Measurements from ENCODE around the gene CCDC169. TPM values are rescaled to one million over a fixed set of nuclear protein-coding genes. Genes with fewer than 3 reads are reported as not detected.

Gene CCDC169
- total and polyA plus RNA-seq, 2 of the 13 experiments (the other 11 are each of a cell fraction or from before 2014, with no cell fraction given): 0.25 to 0.33 TPM

DNA sequence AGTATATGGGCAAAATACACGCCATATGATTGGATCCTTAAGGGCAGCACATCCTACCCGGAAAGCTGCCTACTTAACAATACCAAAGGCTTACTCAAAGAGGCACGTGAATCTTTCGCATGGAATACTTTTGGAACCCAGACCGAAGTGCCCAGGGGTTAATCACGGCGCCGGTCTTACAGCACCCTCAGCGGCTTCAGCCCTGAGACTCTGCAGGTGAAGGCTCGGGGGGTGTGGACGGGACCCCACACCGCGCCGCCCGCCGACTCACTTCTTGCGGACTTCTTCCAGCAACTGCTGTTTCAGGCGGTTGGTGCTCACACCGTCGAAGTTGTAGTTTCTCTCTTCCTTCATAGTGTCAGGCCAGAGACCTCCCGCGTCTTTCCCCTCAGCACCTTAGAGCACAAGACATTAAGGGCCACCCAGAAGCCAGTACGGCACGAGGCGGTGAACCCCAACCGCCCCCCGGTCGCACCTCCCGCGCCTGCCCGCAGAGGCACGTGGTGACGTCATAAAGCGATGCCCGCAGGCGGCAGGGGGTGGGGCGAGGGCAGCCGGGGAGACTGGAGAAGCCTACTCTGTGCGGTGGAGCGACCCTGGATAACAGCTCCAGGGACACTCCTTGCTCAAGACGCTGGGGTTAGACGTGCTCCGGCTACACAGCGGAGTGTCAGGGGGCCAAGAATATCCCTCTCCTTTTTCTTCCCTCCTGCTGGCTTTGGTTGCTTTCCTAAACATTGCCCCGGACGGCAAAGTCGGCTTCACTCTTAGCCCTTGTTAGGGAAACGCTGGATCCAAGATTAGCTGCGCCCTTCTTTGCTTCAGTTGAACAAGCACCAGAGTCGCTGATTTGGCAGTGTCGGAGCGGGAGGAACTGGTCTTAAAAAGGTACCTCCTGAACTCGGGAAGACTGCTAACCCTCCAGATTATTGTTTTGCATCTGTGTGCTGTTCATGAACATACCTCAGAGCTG lies at the start of gene CCDC169 (continued):
- TF ChIP-seq, protein P1, sequence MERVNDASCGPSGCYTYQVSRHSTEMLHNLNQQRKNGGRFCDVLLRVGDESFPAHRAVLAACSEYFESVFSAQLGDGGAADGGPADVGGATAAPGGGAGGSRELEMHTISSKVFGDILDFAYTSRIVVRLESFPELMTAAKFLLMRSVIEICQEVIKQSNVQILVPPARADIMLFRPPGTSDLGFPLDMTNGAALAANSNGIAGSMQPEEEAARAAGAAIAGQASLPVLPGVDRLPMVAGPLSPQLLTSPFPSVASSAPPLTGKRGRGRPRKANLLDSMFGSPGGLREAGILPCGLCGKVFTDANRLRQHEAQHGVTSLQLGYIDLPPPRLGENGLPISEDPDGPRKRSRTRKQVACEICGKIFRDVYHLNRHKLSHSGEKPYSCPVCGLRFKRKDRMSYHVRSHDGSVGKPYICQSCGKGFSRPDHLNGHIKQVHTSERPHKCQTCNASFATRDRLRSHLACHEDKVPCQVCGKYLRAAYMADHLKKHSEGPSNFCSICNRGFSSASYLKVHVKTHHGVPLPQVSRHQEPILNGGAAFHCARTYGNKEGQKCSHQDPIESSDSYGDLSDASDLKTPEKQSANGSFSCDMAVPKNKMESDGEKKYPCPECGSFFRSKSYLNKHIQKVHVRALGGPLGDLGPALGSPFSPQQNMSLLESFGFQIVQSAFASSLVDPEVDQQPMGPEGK (CRISPR knock-in tag; IDR thresholded peaks at IDR 0.05): peak; percentile 42; the same call in 1 of the 2 replicates
- TF ChIP-seq ZNF772 (CRISPR knock-in tag; IDR thresholded peaks at IDR 0.05): no peak
- TF ChIP-seq ZNF816 (CRISPR knock-in tag; IDR thresholded peaks at IDR 0.05; ENCODE audit: borderline replicate concordance): no peak
- TF ChIP-seq, protein P2, sequence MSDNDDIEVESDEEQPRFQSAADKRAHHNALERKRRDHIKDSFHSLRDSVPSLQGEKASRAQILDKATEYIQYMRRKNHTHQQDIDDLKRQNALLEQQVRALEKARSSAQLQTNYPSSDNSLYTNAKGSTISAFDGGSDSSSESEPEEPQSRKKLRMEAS (IDR thresholded peaks at IDR 0.05): peak; percentile 62
- TF ChIP-seq HIVEP1 (CRISPR knock-in tag; IDR thresholded peaks at IDR 0.05): 0 out of 2 replicates have a peak, but pooled peaks have one; percentile 37
- 0 out of 2 replicates have a peak, but pooled peaks have one; percentile 38 for TF ChIP-seq ZNF891 (CRISPR knock-in tag; IDR thresholded peaks at IDR 0.05)
- TF ChIP-seq GATAD1 (CRISPR knock-in tag; IDR thresholded peaks at IDR 0.05): peak; percentile 53; the same call in 1 of the 2 replicates
- TF ChIP-seq ZBTB21 (CRISPR knock-in tag; IDR thresholded peaks at IDR 0.05): peak; percentile 67; the same call in 1 of the 2 replicates
- TF ChIP-seq CREM (IDR thresholded peaks at IDR 0.05): peak; percentile 36
- TF ChIP-seq CREM (CRISPR knock-in tag; IDR thresholded peaks at IDR 0.05): no peak
- no peak for TF ChIP-seq ZNF629 (CRISPR knock-in tag; conservative IDR thresholded peaks at IDR 0.05)
- TF ChIP-seq, protein P3, sequence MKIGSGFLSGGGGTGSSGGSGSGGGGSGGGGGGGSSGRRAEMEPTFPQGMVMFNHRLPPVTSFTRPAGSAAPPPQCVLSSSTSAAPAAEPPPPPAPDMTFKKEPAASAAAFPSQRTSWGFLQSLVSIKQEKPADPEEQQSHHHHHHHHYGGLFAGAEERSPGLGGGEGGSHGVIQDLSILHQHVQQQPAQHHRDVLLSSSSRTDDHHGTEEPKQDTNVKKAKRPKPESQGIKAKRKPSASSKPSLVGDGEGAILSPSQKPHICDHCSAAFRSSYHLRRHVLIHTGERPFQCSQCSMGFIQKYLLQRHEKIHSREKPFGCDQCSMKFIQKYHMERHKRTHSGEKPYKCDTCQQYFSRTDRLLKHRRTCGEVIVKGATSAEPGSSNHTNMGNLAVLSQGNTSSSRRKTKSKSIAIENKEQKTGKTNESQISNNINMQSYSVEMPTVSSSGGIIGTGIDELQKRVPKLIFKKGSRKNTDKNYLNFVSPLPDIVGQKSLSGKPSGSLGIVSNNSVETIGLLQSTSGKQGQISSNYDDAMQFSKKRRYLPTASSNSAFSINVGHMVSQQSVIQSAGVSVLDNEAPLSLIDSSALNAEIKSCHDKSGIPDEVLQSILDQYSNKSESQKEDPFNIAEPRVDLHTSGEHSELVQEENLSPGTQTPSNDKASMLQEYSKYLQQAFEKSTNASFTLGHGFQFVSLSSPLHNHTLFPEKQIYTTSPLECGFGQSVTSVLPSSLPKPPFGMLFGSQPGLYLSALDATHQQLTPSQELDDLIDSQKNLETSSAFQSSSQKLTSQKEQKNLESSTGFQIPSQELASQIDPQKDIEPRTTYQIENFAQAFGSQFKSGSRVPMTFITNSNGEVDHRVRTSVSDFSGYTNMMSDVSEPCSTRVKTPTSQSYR (CRISPR knock-in tag; IDR thresholded peaks at IDR 0.05; ENCODE audit: borderline replicate concordance): peak; percentile 51; the same call in 1 of the 2 replicates
- 0 out of 2 replicates have a peak, but pooled peaks have one; percentile 38 for TF ChIP-seq ZSCAN21 (CRISPR knock-in tag; IDR thresholded peaks at IDR 0.05; ENCODE audit: borderline replicate concordance)
- peak; percentile 65; the same call in 1 of the 2 replicates for TF ChIP-seq KDM2A (CRISPR knock-in tag; IDR thresholded peaks at IDR 0.05; ENCODE audit: borderline replicate concordance, low read depth)
- TF ChIP-seq PHF8 (CRISPR knock-in tag; IDR thresholded peaks at IDR 0.05): peak; percentile 35; the same call in 1 of the 2 replicates
- TF ChIP-seq MYC (CRISPR knock-in tag; IDR thresholded peaks at IDR 0.05; ENCODE audit: borderline replicate concordance): peak; percentile 27; the same call in 1 of the 2 replicates
- TF ChIP-seq, protein P4, sequence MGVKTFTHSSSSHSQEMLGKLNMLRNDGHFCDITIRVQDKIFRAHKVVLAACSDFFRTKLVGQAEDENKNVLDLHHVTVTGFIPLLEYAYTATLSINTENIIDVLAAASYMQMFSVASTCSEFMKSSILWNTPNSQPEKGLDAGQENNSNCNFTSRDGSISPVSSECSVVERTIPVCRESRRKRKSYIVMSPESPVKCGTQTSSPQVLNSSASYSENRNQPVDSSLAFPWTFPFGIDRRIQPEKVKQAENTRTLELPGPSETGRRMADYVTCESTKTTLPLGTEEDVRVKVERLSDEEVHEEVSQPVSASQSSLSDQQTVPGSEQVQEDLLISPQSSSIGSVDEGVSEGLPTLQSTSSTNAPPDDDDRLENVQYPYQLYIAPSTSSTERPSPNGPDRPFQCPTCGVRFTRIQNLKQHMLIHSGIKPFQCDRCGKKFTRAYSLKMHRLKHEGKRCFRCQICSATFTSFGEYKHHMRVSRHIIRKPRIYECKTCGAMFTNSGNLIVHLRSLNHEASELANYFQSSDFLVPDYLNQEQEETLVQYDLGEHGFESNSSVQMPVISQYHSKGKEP (CRISPR knock-in tag; IDR thresholded peaks at IDR 0.05): no peak
- TF ChIP-seq POLR2A (IDR thresholded peaks at IDR 0.05; ENCODE audit: insufficient read depth in 1 of 2, low read depth in 2 of 2, low read length in 2 of 2): 0 out of 4 replicates have a peak, but pooled peaks of 1 of the 2 experiments have one; percentile 30
- TF ChIP-seq, protein P5, sequence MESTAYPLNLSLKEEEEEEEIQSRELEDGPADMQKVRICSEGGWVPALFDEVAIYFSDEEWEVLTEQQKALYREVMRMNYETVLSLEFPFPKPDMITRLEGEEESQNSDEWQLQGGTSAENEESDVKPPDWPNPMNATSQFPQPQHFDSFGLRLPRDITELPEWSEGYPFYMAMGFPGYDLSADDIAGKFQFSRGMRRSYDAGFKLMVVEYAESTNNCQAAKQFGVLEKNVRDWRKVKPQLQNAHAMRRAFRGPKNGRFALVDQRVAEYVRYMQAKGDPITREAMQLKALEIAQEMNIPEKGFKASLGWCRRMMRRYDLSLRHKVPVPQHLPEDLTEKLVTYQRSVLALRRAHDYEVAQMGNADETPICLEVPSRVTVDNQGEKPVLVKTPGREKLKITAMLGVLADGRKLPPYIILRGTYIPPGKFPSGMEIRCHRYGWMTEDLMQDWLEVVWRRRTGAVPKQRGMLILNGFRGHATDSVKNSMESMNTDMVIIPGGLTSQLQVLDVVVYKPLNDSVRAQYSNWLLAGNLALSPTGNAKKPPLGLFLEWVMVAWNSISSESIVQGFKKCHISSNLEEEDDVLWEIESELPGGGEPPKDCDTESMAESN (CRISPR knock-in tag; conservative IDR thresholded peaks at IDR 0.05): no peak
